Heart right ventricle (tissue), 16 donors: ENCODE data around the gene CELA1. TPM values are rescaled to one million over a fixed set of nuclear protein-coding genes. Genes with fewer than 3 reads are reported as not detected.

ENCODE experiments used
- ATAC-seq, 8 donors: fragments of 200-7000 bp; cut with Tn5 transposase; one replicate each; pipeline ENCODE4 v1.9.1; 2020; ENCODE audit warnings: mild to moderate bottlenecking in 8 of 8, moderate library complexity in 8 of 8, moderate number of reproducible peaks in 1 of 8
- DNase-seq, 2 donors: peaks; one replicate each; pipeline ENCODE4 v3.0.0-alpha.2; 2020
- H3K27ac ChIP-seq, 10 donors: fragments of 200-600 bp; sonication (generic) in 2 of 10; one replicate each; pipeline versions ENCODE4 v1.5.0 to v1.8.0; 2020 to 2022; ENCODE audit warnings: mild to moderate bottlenecking in 3 of 10
- H3K27me3 ChIP-seq, 7 donors: fragments of 200-600 bp; one replicate each; pipeline ENCODE4 v1.8.0; 2021 to 2022; ENCODE audit warnings: mild to moderate bottlenecking in 2 of 7
- H3K36me3 ChIP-seq, 9 donors: fragments of 200-600 bp; sonication (generic) in 1 of 9; one replicate each; pipeline versions ENCODE4 v1.5.0 to v1.8.0; 2020 to 2022; ENCODE audit warnings: mild to moderate bottlenecking in 2 of 9
- H3K4me1 ChIP-seq, 9 donors: fragments of 200-600 bp; sonication (generic) in 1 of 9; one replicate each; pipeline versions ENCODE4 v1.5.0 to v1.8.0; 2020 to 2022; ENCODE audit warnings: mild to moderate bottlenecking in 4 of 9
- H3K4me3 ChIP-seq, 10 donors: fragments of 200-600 bp; sonication (generic) in 2 of 10; one replicate each; pipeline versions ENCODE4 v1.5.0 to v1.8.0; 2020 to 2022; ENCODE audit warnings: mild to moderate bottlenecking in 7 of 10, moderate library complexity in 2 of 10
- H3K9me3 ChIP-seq, 11 donors: fragments of 200-600 bp in 10 of 11; sonication (generic) in 2 of 11; one replicate each; pipeline versions ENCODE4 v1.5.0 to v1.8.0; 2013 to 2022; ENCODE audit warnings: mild to moderate bottlenecking in 2 of 11, control low read depth in 1 of 11, moderate library complexity in 1 of 11
- CTCF ChIP-seq, 9 donors: fragments of 200-600 bp; sonication (generic) in 2 of 9; IDR thresholded peaks; one replicate each; pipeline versions ENCODE4 v1.5.0 to v1.8.0; 2021 to 2022; ENCODE audit warnings: antibody characterized with exemption in 9 of 9, mild to moderate bottlenecking in 5 of 9, moderate library complexity in 1 of 9
- WGBS, 2 donors: extraction: QIAGEN DNeasy Blood & Tissue Kit; methylation state at CpG; one replicate each; pipeline ENCODE4 v1.1.7; 2013; ENCODE audit warnings: inconsistent platforms in 1 of 2; 5-methylcytosine and 5-hydroxymethylcytosine counted together
- intact Hi-C, 10 donors: fragments of 100-400 bp; cut with DNase I; formaldehyde crosslinking; loops; one replicate each; pipeline versions ENCODE4 v1.11.1 to v1.14.2; 2022
- polyA plus RNA-seq, 2 donors: library from polyadenylated mRNA; stranded (reverse); fragments of 200-250 nt; gene quantifications; one replicate each; pipeline ENCODE4 v1.2.3, GENCODE V29; 2013
- total RNA-seq, 10 donors: library from RNA; stranded (reverse); fragmentation: NEBNext Ultra II Directional in 3 of 10; extraction: Animal tissue kit (Norgen Biotek cat#: 25700) in 3 of 10; gene quantifications; one replicate each; pipeline versions ENCODE4 v1.2.1 to v1.2.4, GENCODE V29; 2021 to 2023
- donor health status: Arrhythmogenic right ventricular cardiomyopathy.
- donor health status: ischemic (EF 13 %, LVEDD 7.1; RV severe dilation, severe dysfunction).
- donor health status: healthy with polysubstance abuse.
- donor health status: DM: no; HTN: yes; CAD: no.
- donor health status: DM: no; HTN: no; CAD: no.
- donor health status: ischemic (EF 25% LVEDD 6.9; RV normal size, moderate dysfunction).
- donor health status: ischemic (EF 25% LVEDD 5.7; RV mildly dilated, moderate dysfunction).
- donor health status: healthy.
- donor health status: DM: yes; HTN: yes; CAD: no.
- donor health status: Ischemic cardiomyopathy.
- donor health status: ischemic (EF 35%, LVEDD 5.7; RV mildly dilated, moderate dysfunction).
- donor health status: nonischemic (EF 11% LVEDD 7.7; RV severe dilation, severe dysfunction).
- donor health status: DM: yes; HTN: yes; CAD: no.
- donor health status: PGD.
- donor health status: ischemic (EF 29% LVEDD 5.4; RV normal size, mild dysfunction).
- donor health status: nonischemic (EF 23%, LVEDD 6.1; RV moderate dilation, normal function).

Gene CELA1
- total and polyA plus RNA-seq, 12 donors: not detected

- H3K36me3 ChIP-seq: no peaks in the 10 kb centered on the region
- no peaks in the 10 kb centered on the region for H3K9me3 ChIP-seq
- peaks cover 0 to 20% (median 0%) of the 10 kb centered on the region in 9 donors for H3K4me1 ChIP-seq
- H3K27me3 ChIP-seq: no peaks in the 10 kb centered on the region
- H3K4me3 ChIP-seq: no peak overlapping the region
- H3K27ac ChIP-seq: no peak overlapping the region
- no peak for ATAC-seq
- intact Hi-C loops: loop anchor here in 2 of 10 donors (5.0 to 10.0 kb wide), 2 partner anchors 49 to 61 kb away; partner anchors contain the start of gene SMAGP (in 1 of the 2)
- no peak for TF ChIP-seq CTCF (IDR thresholded peaks at IDR 0.05)
- WGBS, 2 donors: 88 to 96% methylated on average over 2 of the region's 2 CpGs
- DNase-seq: no peak
Measured at GRCh38 chr12:51335931-51336330, 10.5 kb downstream of the CELA1 start.

- intact Hi-C loops: loop anchor here in 2 of 10 donors (5.0 to 10.0 kb wide), 2 partner anchors 47 to 60 kb away; partner anchors contain the start of gene SMAGP (in 1 of the 2)
- no peak for TF ChIP-seq CTCF (IDR thresholded peaks at IDR 0.05)
Measured at GRCh38 chr12:51334764-51335163, 11.7 kb downstream of the CELA1 start.

GRCh38 chr12:51333536-51333935, 12.9 kb downstream of the CELA1 start:
- intact Hi-C loops: loop anchor here in 1 of 10 donors (10.0 kb wide), 1 partner anchor 59 kb away; the partner anchor contains the start of gene SMAGP
- no peak for DNase-seq
- H3K27ac ChIP-seq: no peak overlapping the region
- no peak overlapping the region for H3K4me3 ChIP-seq
- 74 to 77% methylated on average over 6 of the region's 6 CpGs for WGBS, 2 donors
- no peaks in the 10 kb centered on the region for H3K36me3 ChIP-seq
- TF ChIP-seq CTCF (IDR thresholded peaks at IDR 0.05): no peak
- no peaks in the 10 kb centered on the region for H3K27me3 ChIP-seq
- H3K9me3 ChIP-seq: no peaks in the 10 kb centered on the region
- ATAC-seq: no peak
- H3K4me1 ChIP-seq: peaks cover 0 to 38% (median 0%) of the 10 kb centered on the region in 9 donors

More at GRCh38 chr12:51334764-51335163, 11.7 kb downstream of the CELA1 start:
- 86 to 87% methylated on average over 4 of the region's 4 CpGs for WGBS, 2 donors
- no peak for ATAC-seq
- no peak for DNase-seq
- Histone ChIP-seq H3K27me3 (no peaks in the 10 kb centered on the region), H3K9me3 (no peaks in the 10 kb centered on the region), H3K4me1 (peaks cover 0 to 25% (median 0%) of the 10 kb centered on the region in 9 donors), H3K36me3 (no peaks in the 10 kb centered on the region), H3K4me3 (no peak overlapping the region), H3K27ac (no peak overlapping the region)

- H3K27me3 ChIP-seq: no peaks in the 10 kb centered on the region
- H3K4me3 ChIP-seq: no peak overlapping the region
- intact Hi-C loops: loop anchor here in 1 of 10 donors (10.0 kb wide), 1 partner anchor 55 kb away; the partner anchor contains the start of gene SMAGP
- H3K4me1 ChIP-seq: peaks cover 0 to 59% (median 0%) of the 10 kb centered on the region in 9 donors
- ATAC-seq: no peak
- H3K27ac ChIP-seq: peak overlapping the region in 1 of 10 donors; percentile 99
- DNase-seq: no peak
- no peaks in the 10 kb centered on the region for H3K36me3 ChIP-seq
- TF ChIP-seq CTCF (IDR thresholded peaks at IDR 0.05): no peak
- no peaks in the 10 kb centered on the region for H3K9me3 ChIP-seq
Measured at GRCh38 chr12:51330186-51330585, 16.3 kb downstream of the CELA1 start.
